WTC11 (cell line): ENCODE data around the gene SLC22A4. TPM values are rescaled to one million over a fixed set of nuclear protein-coding genes. Genes with fewer than 3 reads are reported as not detected.

Source experiments
- ATAC-seq: fragments of 200-7000 bp; cut with Tn5 transposase; 2 replicates; pipeline ENCODE4 v1.10.0; 2021; ENCODE audit warnings: mild to moderate bottlenecking, moderate library complexity
- CTCF ChIA-PET: fragments of 300-600 bp; sonication (Branson Sonifier 250); formaldehyde crosslinking; loops from one replicate; lab custom pipeline; 2021; ENCODE audit warnings: antibody characterized with exemption; lab: Charles Lee
- POLR2A ChIA-PET: fragments of 350-600 bp; sonication (Branson Sonifier 250); formaldehyde crosslinking; loops from one replicate; lab custom pipeline; 2021; ENCODE audit warnings: antibody characterized with exemption; lab: Charles Lee
- DNase-seq: peaks from one replicate; pipeline ENCODE4 v3.0.0; 2021; ENCODE audit warnings: low spot score
- H3K27ac Mint-ChIP-seq: 2 replicates; pipeline ENCODE4 v1.8.0; 2021; ENCODE audit warnings: mixed read lengths
- H3K27me3 Mint-ChIP-seq: 2 replicates; pipeline ENCODE4 v1.8.0; 2021; ENCODE audit warnings: low read depth, mild to moderate bottlenecking, moderate library complexity, mixed read lengths
- H3K36me3 Mint-ChIP-seq: 2 replicates; pipeline ENCODE4 v1.8.0; 2021; ENCODE audit warnings: mixed read lengths
- H3K4me1 Mint-ChIP-seq: 2 replicates; pipeline ENCODE4 v1.8.0; 2022; ENCODE audit warnings: mixed read lengths
- H3K4me3 Mint-ChIP-seq: 2 replicates; pipeline ENCODE4 v1.8.0; 2021; ENCODE audit warnings: mild to moderate bottlenecking, moderate library complexity, mixed read lengths
- H3K9me3 Mint-ChIP-seq: 2 replicates; pipeline ENCODE4 v1.8.0; 2021; ENCODE audit warnings: mixed read lengths
- AR ChIP-seq: fragments of 250-450 bp; sonication (Bioruptor Pico); IDR thresholded peaks from 2 replicates; pipeline ENCODE4 v1.9.0; 2021; ENCODE audit warnings: mild to moderate bottlenecking
- ARID4B ChIP-seq: sonication (generic); formaldehyde crosslinking; IDR thresholded peaks from 2 replicates; pipeline ENCODE4 v1.8.0; 2023; ENCODE audit warnings: missing genetic modification reagents, mild to moderate bottlenecking, borderline replicate concordance
- CDX4 ChIP-seq: fragments of 250-450 bp; sonication (Bioruptor Pico); IDR thresholded peaks from 2 replicates; pipeline ENCODE4 v1.9.0; 2021; ENCODE audit warnings: moderate library complexity, mild to moderate bottlenecking, inconsistent platforms, borderline replicate concordance
- E2F1 ChIP-seq: sonication (generic); formaldehyde crosslinking; IDR thresholded peaks from 2 replicates; pipeline ENCODE4 v1.8.0; 2022; ENCODE audit warnings: mild to moderate bottlenecking, missing genetic modification reagents
- FOXJ3 ChIP-seq: sonication (generic); formaldehyde crosslinking; IDR thresholded peaks from 2 replicates; pipeline ENCODE4 v1.9.0; 2021; ENCODE audit warnings: missing genetic modification reagents, mild to moderate bottlenecking, borderline replicate concordance
- FOXP4 ChIP-seq: sonication (generic); formaldehyde crosslinking; IDR thresholded peaks from 2 replicates; pipeline ENCODE4 v1.8.0; 2022; ENCODE audit warnings: mild to moderate bottlenecking, missing genetic modification reagents
- HMGXB4 ChIP-seq: sonication (generic); formaldehyde crosslinking; IDR thresholded peaks from 2 replicates; pipeline ENCODE4 v1.8.1; 2023; ENCODE audit warnings: mild to moderate bottlenecking, moderate library complexity, missing genetic modification reagents
- MYBL2 ChIP-seq: sonication (generic); formaldehyde crosslinking; IDR thresholded peaks from 2 replicates; pipeline ENCODE4 v1.8.1; 2023; ENCODE audit warnings: mild to moderate bottlenecking, moderate library complexity, missing genetic modification reagents
- NR3C1 ChIP-seq: sonication (generic); formaldehyde crosslinking; conservative IDR thresholded peaks from 2 replicates; pipeline ENCODE4 v1.8.1; 2023; ENCODE audit warnings: low read depth, mild to moderate bottlenecking, missing genetic modification reagents
- PRDM15 ChIP-seq: sonication (generic); formaldehyde crosslinking; IDR thresholded peaks from 2 replicates; pipeline ENCODE4 v1.8.0; 2022; ENCODE audit warnings: missing genetic modification reagents
- PRRX2 ChIP-seq: fragments of 250-450 bp; sonication (Bioruptor Pico); IDR thresholded peaks from 2 replicates; pipeline ENCODE4 v1.8.0; 2021; ENCODE audit warnings: mild to moderate bottlenecking
- SP1 ChIP-seq: sonication (generic); formaldehyde crosslinking; conservative IDR thresholded peaks from 2 replicates; pipeline ENCODE4 v1.8.1; 2022; ENCODE audit warnings: missing genetic modification reagents
- TP53 ChIP-seq: sonication (generic); formaldehyde crosslinking; IDR thresholded peaks from 2 replicates; pipeline ENCODE4 v1.8.1; 2023; ENCODE audit warnings: mild to moderate bottlenecking, missing genetic modification reagents
- ZNF219 ChIP-seq: sonication (generic); formaldehyde crosslinking; IDR thresholded peaks from 2 replicates; pipeline ENCODE4 v1.8.0; 2023; ENCODE audit warnings: missing genetic modification reagents, mild to moderate bottlenecking, borderline replicate concordance
- ZNF232 ChIP-seq: sonication (generic); formaldehyde crosslinking; IDR thresholded peaks from 2 replicates; pipeline ENCODE4 v1.8.0; 2022; ENCODE audit warnings: mild to moderate bottlenecking, missing genetic modification reagents
- ZNF263 ChIP-seq: sonication (generic); formaldehyde crosslinking; IDR thresholded peaks from 2 replicates; pipeline ENCODE4 v1.8.1; 2022; ENCODE audit warnings: low read depth, mild to moderate bottlenecking, moderate library complexity, missing genetic modification reagents
- ZNF317 ChIP-seq: sonication (generic); formaldehyde crosslinking; IDR thresholded peaks from 2 replicates; pipeline ENCODE4 v1.8.1; 2023; ENCODE audit warnings: low read depth, mild to moderate bottlenecking, moderate library complexity, missing genetic modification reagents, borderline replicate concordance
- ZNF512 ChIP-seq: sonication (generic); formaldehyde crosslinking; IDR thresholded peaks from 2 replicates; pipeline ENCODE4 v1.8.1; 2022; ENCODE audit warnings: missing genetic modification reagents, borderline replicate concordance
- total RNA-seq: library from RNA; stranded (reverse); gene quantifications from 3 replicates; pipeline ENCODE4 v1.2.3, GENCODE V29; 2021

The SLC22A4 gene
- total RNA-seq, 1 experiment from 2014 or later, result 0.35 TPM

- Mint-ChIP-seq H3K36me3 (peaks cover 23% of the 10 kb centered on the region), H3K9me3 (peaks cover 26% of the 10 kb centered on the region), H3K4me3 (no peak overlapping the region), H3K27me3 (no peaks in the 10 kb centered on the region; the same call in 1 of the 2 replicates), H3K4me1 (peaks cover 17% of the 10 kb centered on the region), H3K27ac (no peak overlapping the region)
- CTCF ChIA-PET, result interaction anchor here (0.6 kb wide), 1 partner anchor 94 kb away, joined by 4 read pairs; no protein-coding TSS in a partner anchor
- POLR2A ChIA-PET, result interaction anchor here (0.7 kb wide), 1 partner anchor 41 kb away, joined by 6 read pairs; no protein-coding TSS in a partner anchor
- no peak for ATAC-seq
- no peak for TF ChIP-seq MYBL2 (CRISPR knock-in tag)
- TF ChIP-seq E2F1 (CRISPR knock-in tag), result no peak
- TF ChIP-seq TP53 (CRISPR knock-in tag), result no peak
- TF ChIP-seq ZNF232 (CRISPR knock-in tag), result no peak
- TF ChIP-seq ZNF219 (CRISPR knock-in tag), result no peak
- TF ChIP-seq ZNF512 (CRISPR knock-in tag), result no peak
- no peak for TF ChIP-seq ZNF263 (CRISPR knock-in tag)
- no peak for TF ChIP-seq FOXP4 (CRISPR knock-in tag)
- TF ChIP-seq PRRX2 (CRISPR knock-in tag), result no peak
- no peak for TF ChIP-seq AR (CRISPR knock-in tag)
- no peak for TF ChIP-seq HMGXB4 (CRISPR knock-in tag)
- TF ChIP-seq CDX4 (CRISPR knock-in tag), result no peak
- no peak for TF ChIP-seq PRDM15 (CRISPR knock-in tag)
- TF ChIP-seq NR3C1 (CRISPR knock-in tag), result no peak
- no peak for TF ChIP-seq SP1 (CRISPR knock-in tag)
- TF ChIP-seq ZNF317 (CRISPR knock-in tag), result no peak
- TF ChIP-seq FOXJ3 (CRISPR knock-in tag), result no peak
- TF ChIP-seq ARID4B (CRISPR knock-in tag), result no peak
- DNase-seq, result no peak
These were observed 59.3 kb downstream of the SLC22A4 start for GRCh38 chr5:132353486-132353995.
